HFF-Myc (cell line): ENCODE data around the gene SLC66A1.

Source experiments
- DNase-seq: peaks from one replicate; pipeline ENCODE4 v3.0.0-alpha.2; 2011; ENCODE audit warnings: low read depth; ENCODE audit errors: extremely low read depth
- H3K4me3 ChIP-seq: replicated peaks from 2 replicates; pipeline ENCODE4 v1.5.1; 2011; ENCODE audit warnings: low read depth, mild to moderate bottlenecking, control low read depth, low read length
- CTCF ChIP-seq: IDR thresholded peaks from 2 replicates; pipeline ENCODE4 v1.5.1; 2012; ENCODE audit warnings: mild to moderate bottlenecking, low read depth, low read length, control low read depth; ENCODE audit errors: missing control alignments

Gene SLC66A1

GRCh38 chr1:19356266-19356665 is 44.1 kb downstream of the SLC66A1 start:
- no peak for TF ChIP-seq CTCF
- no peak for DNase-seq
- H3K4me3 ChIP-seq, result no peak overlapping the region

GRCh38 chr1:19357299-19357986 is 45.3 kb downstream of the SLC66A1 start:
- DNase-seq, result no peak
- no peak overlapping the region for H3K4me3 ChIP-seq
- TF ChIP-seq CTCF, result no peak

GRCh38 chr1:19358710-19359109 is 46.6 kb downstream of the SLC66A1 start:
- H3K4me3 ChIP-seq, result no peak overlapping the region
- no peak for DNase-seq
- TF ChIP-seq CTCF, result no peak

GRCh38 chr1:19359357-19359756 is 47.2 kb downstream of the SLC66A1 start:
- DNase-seq, result no peak
- no peak for TF ChIP-seq CTCF
- H3K4me3 ChIP-seq, result no peak overlapping the region

GRCh38 chr1:19360016-19360415 is 47.9 kb downstream of the SLC66A1 start:
- H3K4me3 ChIP-seq, result no peak overlapping the region
- TF ChIP-seq CTCF, result no peak

GRCh38 chr1:19360432-19360831 is 48.3 kb downstream of the SLC66A1 start:
- no peak overlapping the region for H3K4me3 ChIP-seq
- no peak for TF ChIP-seq CTCF
- no peak for DNase-seq

More at GRCh38 chr1:19360016-19360415, 47.9 kb downstream of the SLC66A1 start:
- no peak for DNase-seq

GRCh38 chr1:19360843-19361610 is 48.9 kb downstream of the SLC66A1 start:
- TF ChIP-seq CTCF, result no peak
- DNase-seq, result no peak
- H3K4me3 ChIP-seq, result no peak overlapping the region
